ENCODE data around the gene ADARB2.

The ADARB2 gene

DNA sequence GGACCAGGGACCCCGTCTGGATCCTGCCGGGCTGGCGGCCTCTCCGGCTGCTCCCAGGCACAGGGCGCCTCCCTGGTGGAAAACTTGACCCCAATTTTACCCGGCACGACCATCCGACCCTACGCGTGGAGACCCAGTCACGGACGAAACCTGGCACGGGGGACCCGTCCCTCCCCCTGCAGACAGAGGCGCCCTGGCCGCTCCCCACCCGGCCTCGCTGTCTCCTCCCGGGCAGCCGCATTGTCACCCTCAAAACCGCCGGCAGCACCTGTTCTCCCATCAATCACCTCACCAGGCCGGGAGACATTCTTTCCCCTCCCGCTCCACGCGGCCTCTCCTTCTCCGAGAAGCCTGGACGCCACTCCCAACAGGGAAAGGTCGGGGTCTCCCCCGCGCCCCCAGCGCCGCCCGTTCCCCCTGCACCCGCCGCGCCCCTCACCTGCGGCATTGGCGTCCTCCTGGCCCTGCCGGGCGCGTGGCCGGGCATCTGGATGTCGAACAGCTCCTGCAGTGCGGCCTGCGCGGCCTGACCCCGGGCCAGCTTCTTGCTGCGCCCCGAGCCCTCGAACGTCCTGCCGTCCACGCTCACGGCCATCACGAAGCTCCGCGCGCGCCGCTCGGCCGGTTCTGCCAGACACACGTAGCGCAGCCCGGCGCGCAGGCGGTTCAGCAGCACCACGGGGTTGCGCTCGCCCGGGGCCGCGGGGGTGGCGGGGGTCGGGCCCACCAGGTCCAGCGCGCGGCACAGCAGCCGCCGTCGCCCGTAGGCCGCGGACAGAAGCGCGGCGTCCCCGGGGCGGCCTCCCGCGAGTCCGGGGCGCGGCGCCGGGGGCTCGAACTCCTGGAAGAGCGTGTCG, 374.5 kb downstream of the ADARB2 start:
- Histone ChIP-seq H3K4me1 (ENCODE audit: control insufficient read depth, insufficient read depth, low read length) (no peaks in the 10 kb centered on the region), H3K9me3 (ENCODE audit: control insufficient read depth, insufficient read depth, low read depth, low read length) (no peaks in the 10 kb centered on the region), H3K4me3 (ENCODE audit: low read depth, low read length) (no peak overlapping the region), H3K36me3 (ENCODE audit: control insufficient read depth in 2 of 2, insufficient read depth in 1 of 2, low read length in 2 of 2) (no peaks in the 10 kb centered on the region), H3K27ac (ENCODE audit: extremely low read depth, low read depth, low read length) (no peak overlapping the region)
- ChIA-PET CTCF (no interaction called here), POLR2A (no interaction called here)
- TF ChIP-seq ZNF2 (tag by site-specific recombination; IDR thresholded peaks at IDR 0.05), result no peak
- TF ChIP-seq, protein P1, sequence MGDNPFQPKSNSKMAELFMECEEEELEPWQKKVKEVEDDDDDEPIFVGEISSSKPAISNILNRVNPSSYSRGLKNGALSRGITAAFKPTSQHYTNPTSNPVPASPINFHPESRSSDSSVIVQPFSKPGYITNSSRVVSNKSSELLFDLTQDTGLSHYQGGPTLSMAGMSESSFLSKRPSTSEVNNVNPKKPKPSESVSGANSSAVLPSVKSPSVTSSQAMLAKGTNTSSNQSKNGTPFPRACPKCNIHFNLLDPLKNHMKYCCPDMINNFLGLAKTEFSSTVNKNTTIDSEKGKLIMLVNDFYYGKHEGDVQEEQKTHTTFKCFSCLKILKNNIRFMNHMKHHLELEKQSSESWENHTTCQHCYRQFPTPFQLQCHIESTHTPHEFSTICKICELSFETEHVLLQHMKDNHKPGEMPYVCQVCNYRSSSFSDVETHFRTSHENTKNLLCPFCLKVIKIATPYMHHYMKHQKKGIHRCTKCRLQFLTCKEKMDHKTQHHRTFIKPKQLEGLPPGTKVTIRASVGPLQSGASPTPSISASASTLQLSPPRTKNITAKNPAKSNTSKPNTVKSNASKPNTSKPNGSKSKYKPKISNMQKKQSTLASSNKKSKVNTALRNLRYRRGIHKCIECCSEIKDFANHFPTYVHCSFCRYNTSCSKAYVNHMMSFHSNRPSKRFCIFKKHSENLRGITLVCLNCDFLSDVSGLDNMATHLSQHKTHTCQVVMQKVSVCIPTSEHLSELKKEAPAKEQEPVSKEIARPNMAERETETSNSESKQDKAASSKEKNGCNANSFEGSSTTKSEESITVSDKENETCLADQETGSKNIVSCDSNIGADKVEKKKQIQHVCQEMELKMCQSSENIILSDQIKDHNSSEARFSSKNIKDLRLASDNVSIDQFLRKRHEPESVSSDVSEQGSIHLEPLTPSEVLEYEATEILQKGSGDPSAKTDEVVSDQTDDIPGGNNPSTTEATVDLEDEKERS (tag by site-specific recombination; IDR thresholded peaks at IDR 0.05), result no peak
- TF ChIP-seq BCL11A (tag by site-specific recombination; IDR thresholded peaks at IDR 0.05; ENCODE audit: low read depth), result no peak
- no peak for TF ChIP-seq ZBTB8A (tag by site-specific recombination; IDR thresholded peaks at IDR 0.05)
- TF ChIP-seq, protein P2, sequence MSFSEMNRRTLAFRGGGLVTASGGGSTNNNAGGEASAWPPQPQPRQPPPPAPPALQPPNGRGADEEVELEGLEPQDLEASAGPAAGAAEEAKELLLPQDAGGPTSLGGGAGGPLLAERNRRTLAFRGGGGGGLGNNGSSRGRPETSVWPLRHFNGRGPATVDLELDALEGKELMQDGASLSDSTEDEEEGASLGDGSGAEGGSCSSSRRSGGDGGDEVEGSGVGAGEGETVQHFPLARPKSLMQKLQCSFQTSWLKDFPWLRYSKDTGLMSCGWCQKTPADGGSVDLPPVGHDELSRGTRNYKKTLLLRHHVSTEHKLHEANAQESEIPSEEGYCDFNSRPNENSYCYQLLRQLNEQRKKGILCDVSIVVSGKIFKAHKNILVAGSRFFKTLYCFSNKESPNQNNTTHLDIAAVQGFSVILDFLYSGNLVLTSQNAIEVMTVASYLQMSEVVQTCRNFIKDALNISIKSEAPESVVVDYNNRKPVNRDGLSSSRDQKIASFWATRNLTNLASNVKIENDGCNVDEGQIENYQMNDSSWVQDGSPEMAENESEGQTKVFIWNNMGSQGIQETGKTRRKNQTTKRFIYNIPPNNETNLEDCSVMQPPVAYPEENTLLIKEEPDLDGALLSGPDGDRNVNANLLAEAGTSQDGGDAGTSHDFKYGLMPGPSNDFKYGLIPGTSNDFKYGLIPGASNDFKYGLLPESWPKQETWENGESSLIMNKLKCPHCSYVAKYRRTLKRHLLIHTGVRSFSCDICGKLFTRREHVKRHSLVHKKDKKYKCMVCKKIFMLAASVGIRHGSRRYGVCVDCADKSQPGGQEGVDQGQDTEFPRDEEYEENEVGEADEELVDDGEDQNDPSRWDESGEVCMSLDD (tag by site-specific recombination; IDR thresholded peaks at IDR 0.05), result no peak
- TF ChIP-seq, protein P3, sequence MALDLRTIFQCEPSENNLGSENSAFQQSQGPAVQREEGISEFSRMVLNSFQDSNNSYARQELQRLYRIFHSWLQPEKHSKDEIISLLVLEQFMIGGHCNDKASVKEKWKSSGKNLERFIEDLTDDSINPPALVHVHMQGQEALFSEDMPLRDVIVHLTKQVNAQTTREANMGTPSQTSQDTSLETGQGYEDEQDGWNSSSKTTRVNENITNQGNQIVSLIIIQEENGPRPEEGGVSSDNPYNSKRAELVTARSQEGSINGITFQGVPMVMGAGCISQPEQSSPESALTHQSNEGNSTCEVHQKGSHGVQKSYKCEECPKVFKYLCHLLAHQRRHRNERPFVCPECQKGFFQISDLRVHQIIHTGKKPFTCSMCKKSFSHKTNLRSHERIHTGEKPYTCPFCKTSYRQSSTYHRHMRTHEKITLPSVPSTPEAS (tag by site-specific recombination; IDR thresholded peaks at IDR 0.05), result no peak
- no peak for TF ChIP-seq ZNF660 (tag by site-specific recombination; IDR thresholded peaks at IDR 0.05)
- TF ChIP-seq KLF10 (tag by site-specific recombination; IDR thresholded peaks at IDR 0.05), result no peak
- TF ChIP-seq, protein P4, sequence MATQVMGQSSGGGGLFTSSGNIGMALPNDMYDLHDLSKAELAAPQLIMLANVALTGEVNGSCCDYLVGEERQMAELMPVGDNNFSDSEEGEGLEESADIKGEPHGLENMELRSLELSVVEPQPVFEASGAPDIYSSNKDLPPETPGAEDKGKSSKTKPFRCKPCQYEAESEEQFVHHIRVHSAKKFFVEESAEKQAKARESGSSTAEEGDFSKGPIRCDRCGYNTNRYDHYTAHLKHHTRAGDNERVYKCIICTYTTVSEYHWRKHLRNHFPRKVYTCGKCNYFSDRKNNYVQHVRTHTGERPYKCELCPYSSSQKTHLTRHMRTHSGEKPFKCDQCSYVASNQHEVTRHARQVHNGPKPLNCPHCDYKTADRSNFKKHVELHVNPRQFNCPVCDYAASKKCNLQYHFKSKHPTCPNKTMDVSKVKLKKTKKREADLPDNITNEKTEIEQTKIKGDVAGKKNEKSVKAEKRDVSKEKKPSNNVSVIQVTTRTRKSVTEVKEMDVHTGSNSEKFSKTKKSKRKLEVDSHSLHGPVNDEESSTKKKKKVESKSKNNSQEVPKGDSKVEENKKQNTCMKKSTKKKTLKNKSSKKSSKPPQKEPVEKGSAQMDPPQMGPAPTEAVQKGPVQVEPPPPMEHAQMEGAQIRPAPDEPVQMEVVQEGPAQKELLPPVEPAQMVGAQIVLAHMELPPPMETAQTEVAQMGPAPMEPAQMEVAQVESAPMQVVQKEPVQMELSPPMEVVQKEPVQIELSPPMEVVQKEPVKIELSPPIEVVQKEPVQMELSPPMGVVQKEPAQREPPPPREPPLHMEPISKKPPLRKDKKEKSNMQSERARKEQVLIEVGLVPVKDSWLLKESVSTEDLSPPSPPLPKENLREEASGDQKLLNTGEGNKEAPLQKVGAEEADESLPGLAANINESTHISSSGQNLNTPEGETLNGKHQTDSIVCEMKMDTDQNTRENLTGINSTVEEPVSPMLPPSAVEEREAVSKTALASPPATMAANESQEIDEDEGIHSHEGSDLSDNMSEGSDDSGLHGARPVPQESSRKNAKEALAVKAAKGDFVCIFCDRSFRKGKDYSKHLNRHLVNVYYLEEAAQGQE (tag by site-specific recombination; IDR thresholded peaks at IDR 0.05), result no peak
- TF ChIP-seq ZNF10 (tag by site-specific recombination; IDR thresholded peaks at IDR 0.05), result no peak
- no peak for TF ChIP-seq ZNF791 (tag by site-specific recombination; IDR thresholded peaks at IDR 0.05)
- TF ChIP-seq ZNF792 (tag by site-specific recombination; IDR thresholded peaks at IDR 0.05), result no peak
- no peak for TF ChIP-seq ZBTB48 (tag by site-specific recombination; IDR thresholded peaks at IDR 0.05)
- TF ChIP-seq ZNF501 (tag by site-specific recombination; IDR thresholded peaks at IDR 0.05), result no peak
